K562 (cell line): Measurements from ENCODE around the gene RAE1. TPM values are rescaled to one million over a fixed set of nuclear protein-coding genes. Genes with fewer than 3 reads are reported as not detected.

Experiments
- BRD4 ChIP-seq: fragments of 200-600 bp; sonication (generic); IDR thresholded peaks from 2 replicates; pipeline ENCODE4 v1.6.1; 2017; ENCODE audit warnings: inconsistent platforms
- CEBPG ChIP-seq, 3 experiments: fragments of 200-800 bp in 1 of 3; sonication (Bioruptor generic) in 1 of 3; sonication (generic) in 1 of 3; formaldehyde crosslinking in 1 of 3; IDR thresholded peaks in 2 of 3; conservative IDR thresholded peaks in 1 of 3; 2 replicates each; pipeline versions ENCODE4 v1.6.1 to v1.8.0; 2016 to 2022; ENCODE audit warnings: missing compliant biosample characterization in 2 of 3, missing genetic modification characterization in 2 of 3, mild to moderate bottlenecking in 1 of 3, missing genetic modification reagents in 1 of 3
- CEBPZ ChIP-seq: fragments of 150-350 bp; IDR thresholded peaks from 2 replicates; pipeline ENCODE4 v1.6.1; 2014; ENCODE audit warnings: low read depth, mild to moderate bottlenecking, low read length, borderline replicate concordance
- DACH1 ChIP-seq: fragments of 450-650 bp; IDR thresholded peaks from 2 replicates; pipeline ENCODE4 v1.6.1; 2018; ENCODE audit not compliant: partially characterized antibody
- EZH2 ChIP-seq: IDR thresholded peaks from 2 replicates; pipeline ENCODE4 v1.6.1; 2012; ENCODE audit warnings: low read depth, mild to moderate bottlenecking, inconsistent platforms, low read length, borderline replicate concordance
- HNRNPK ChIP-seq: fragments of 200-400 bp; formaldehyde crosslinking; IDR thresholded peaks from one replicate; pipeline ENCODE4 v1.6.1; 2018; ENCODE audit warnings: mild to moderate bottlenecking, low read depth, low read length; ENCODE audit not compliant: poor library complexity, severe bottlenecking
- MAX ChIP-seq: sonication (generic); formaldehyde crosslinking; IDR thresholded peaks from 2 replicates; pipeline ENCODE4 v1.9.0; 2022; ENCODE audit warnings: mild to moderate bottlenecking, missing genetic modification reagents
- POLR2AphosphoS2 ChIP-seq: IDR thresholded peaks from 2 replicates; pipeline ENCODE4 v1.6.1; 2012; ENCODE audit warnings: low read length, improper control_type of control experiment
- POLR2AphosphoS5 ChIP-seq: IDR thresholded peaks from 2 replicates; pipeline ENCODE4 v1.6.1; 2011; ENCODE audit warnings: mild to moderate bottlenecking, low read depth, low read length, moderate library complexity; ENCODE audit not compliant: control insufficient read depth, insufficient read depth
- PTBP1 ChIP-seq: fragments of 200-400 bp; formaldehyde crosslinking; IDR thresholded peaks from 2 replicates; pipeline ENCODE4 v1.6.1; 2017; ENCODE audit warnings: low read depth, low read length
- RBFOX2 ChIP-seq: fragments of 200-400 bp; formaldehyde crosslinking; IDR thresholded peaks from 2 replicates; pipeline ENCODE4 v1.6.1; 2017; ENCODE audit warnings: low read depth, mild to moderate bottlenecking, low read length, moderate library complexity
- RREB1 ChIP-seq: fragments of 250-450 bp; sonication (Bioruptor Pico); IDR thresholded peaks from 2 replicates; pipeline ENCODE4 v1.4.0; 2020
- SIN3A ChIP-seq, 2 experiments: fragments of 150-350 bp in 1 of 2; IDR thresholded peaks; 2 replicates each; pipeline ENCODE4 v1.6.1; 2011 to 2016; ENCODE audit warnings: borderline replicate concordance in 2 of 2, low read depth in 2 of 2, low read length in 2 of 2, mild to moderate bottlenecking in 2 of 2, moderate library complexity in 2 of 2; ENCODE audit not compliant: control insufficient read depth in 1 of 2
- XRCC3 ChIP-seq: fragments of 450-650 bp; IDR thresholded peaks from 2 replicates; pipeline ENCODE4 v1.6.1; 2017; ENCODE audit warnings: mild to moderate bottlenecking, moderate library complexity
- ZC3H11A ChIP-seq: IDR thresholded peaks from 2 replicates; pipeline ENCODE4 v1.6.1; 2012; ENCODE audit warnings: low read depth, low read length, improper control_type of control experiment
- ZNF431 ChIP-seq: sonication (generic); formaldehyde crosslinking; IDR thresholded peaks from 2 replicates; pipeline ENCODE4 v1.8.0; 2022; ENCODE audit warnings: mild to moderate bottlenecking, missing genetic modification reagents
- ZNF436 ChIP-seq: fragments of 250-450, 450-650 bp; sonication (Bioruptor Pico); formaldehyde crosslinking; IDR thresholded peaks from 2 replicates; pipeline ENCODE4 v1.7.0; 2020; ENCODE audit warnings: mild to moderate bottlenecking
- polyA plus RNA-seq, 8 experiments: library from polyadenylated mRNA; depleted of rRNA in 4 of 8; stranded (reverse) in 5 of 8; unstranded in 3 of 8; fragments of >200 nt; fragmentation: Nextera tagmentation in 2 of 8; fragmentation: Illumina TruSeq in 1 of 8; extraction: Ambion mirVana in 2 of 8; extraction: Trizol in 1 of 8; gene quantifications; 2 replicates each; pipeline versions ENCODE4 v1.2.1 to v1.2.3, GENCODE V29; 2011 to 2014; ENCODE audit warnings: inconsistent platforms in 1 of 8, missing spikeins in 1 of 8
- total RNA-seq, 7 experiments: library from RNA; depleted of rRNA in 6 of 7; stranded (reverse); fragments of >200 nt in 6 of 7; fragmentation: Illumina TruSeq in 2 of 7; extraction: Trizol in 2 of 7; gene quantifications; 2 replicates each; pipeline versions ENCODE4 v1.2.1 to v1.2.3, GENCODE V29; 2011 to 2021; ENCODE audit warnings: low replicate concordance in 1 of 7

Gene RAE1
- total and polyA plus RNA-seq, 9 of the 15 experiments (the other 6 are each of a cell fraction or from before 2014, with no cell fraction given), result 33.7 to 248 (median 77.7) TPM

- no peak for TF ChIP-seq RREB1
- no peak for TF ChIP-seq HNRNPK
- TF ChIP-seq CEBPZ, result no peak
- 0 out of 2 replicates have a peak, but pooled peaks have one; percentile 20 for TF ChIP-seq ZNF431 (CRISPR knock-in tag)
- TF ChIP-seq DACH1, result peak; percentile 62
- TF ChIP-seq EZH2, result no peak
- TF ChIP-seq PTBP1, result peak; percentile 94; the same call in 1 of the 2 replicates
- 0 out of 2 replicates have a peak, but pooled peaks have one; percentile 70 for TF ChIP-seq POLR2AphosphoS2
- peak in 1 of 2 experiments; percentile 62; a peak in 1 of 4 replicates for TF ChIP-seq SIN3A (IDR thresholded peaks at IDR 0.05; ENCODE audit: borderline replicate concordance in 2 of 2, control insufficient read depth in 1 of 2, low read depth in 2 of 2, low read length in 2 of 2)
- TF ChIP-seq BRD4, result 0 out of 2 replicates have a peak, but pooled peaks have one; percentile 33
- TF ChIP-seq RBFOX2, result peak; percentile 57
- peak; percentile 97 for TF ChIP-seq ZNF436 (CRISPR knock-in tag)
- TF ChIP-seq MAX (CRISPR knock-in tag), result no peak
- peak; percentile 86 for TF ChIP-seq POLR2AphosphoS5
- TF ChIP-seq XRCC3, result no peak
- no peak; the same call in 1 of the 2 replicates for TF ChIP-seq CEBPG (CRISPR knock-in tag; IDR thresholded peaks at IDR 0.05)
- TF ChIP-seq CEBPG (tag; conservative IDR thresholded peaks at IDR 0.05 in 1 of 2, IDR thresholded peaks at IDR 0.05 in 1 of 2), result no peak
- TF ChIP-seq ZC3H11A, result no peak
Observed at GRCh38 chr20:57409672-57410397, 58.8 kb downstream of the RAE1 start (continued).
